K562 (cell line): ENCODE data around the gene CDCA4. TPM values are rescaled to one million over a fixed set of nuclear protein-coding genes. Genes with fewer than 3 reads are reported as not detected.
A peak's percentile ranks its signal among the peaks of the same experiment; 100 is the strongest.

Experiments used
- ATAC-seq: fragments of 200-7000 bp; cut with Tn5 transposase; 3 replicates; pipeline ENCODE4 v1.9.1; 2020; ENCODE audit warnings: moderate library complexity
- Bru-seq: library from RNA; stranded (reverse); fragments of 400-500 nt; gene quantifications from one replicate; lab custom pipeline; 2021; lab: Mats Ljungman, UMichigan
- BruChase-seq, 2 experiments: library from RNA; stranded (reverse); fragments of 400-500 nt; gene quantifications; one replicate each; lab custom pipeline; 2021; lab: Mats Ljungman, UMichigan
- BruUV-seq: library from RNA; stranded (reverse); fragments of 400-500 nt; replicated peaks from 2 replicates; lab custom pipeline; 2021; lab: Mats Ljungman, UMichigan
- CTCF ChIA-PET: fragments of 300-600 bp; formaldehyde crosslinking; extraction: SDS; loops from one replicate; lab custom pipeline; 2021; ENCODE audit warnings: low intra/inter-chr PET ratio; lab: Yijun Ruan, JAX
- POLR2A ChIA-PET: fragments of 300-600, 350-650 bp; sonication (Branson Sonifier 250); formaldehyde crosslinking; extraction: SDS; loops from one replicate; lab custom pipeline; 2021; ENCODE audit warnings: antibody characterized with exemption, inconsistent platforms; lab: Yijun Ruan, JAX
- DNase-seq, 4 experiments: peaks; one replicate each; pipeline versions ENCODE4 v3.0.0 to v3.0.0-alpha.2; 2011 to 2018; ENCODE audit warnings: low spot score in 3 of 4, mixed read lengths in 3 of 4; ENCODE audit errors: extremely low read depth in 1 of 4
- FAIRE-seq: peaks from 2 replicates; lab custom pipeline; 2011; peaks lifted over from hg19 to GRCh38; lab: Jason Lieb, UNC
- H2AFZ ChIP-seq: 2 replicates; pipeline ENCODE4 v1.6.0; 2011; ENCODE audit warnings: low read depth, low read length, control low read depth, inconsistent platforms
- H3K27ac ChIP-seq: fragments of 200-600 bp; 3 replicates; pipeline ENCODE4 v1.8.0; 2011; ENCODE audit warnings: low read depth, mild to moderate bottlenecking, control low read depth, inconsistent platforms, low read length, moderate library complexity, mixed read lengths; ENCODE audit errors: extremely low read depth
- H3K27me3 ChIP-seq, 2 experiments: fragments of 300-600 bp in 1 of 2; 2 replicates in 1 of 2; 3 replicates in 1 of 2; pipeline versions ENCODE4 v1.6.0 to v1.8.0; 2011; ENCODE audit warnings: inconsistent platforms in 2 of 2, low read length in 2 of 2, mild to moderate bottlenecking in 1 of 2, mixed read lengths in 1 of 2, moderate library complexity in 1 of 2; ENCODE audit not compliant: control insufficient read depth in 2 of 2, insufficient read depth in 2 of 2
- H3K36me3 ChIP-seq: fragments of 300-600 bp; 3 replicates; pipeline ENCODE4 v1.8.0; 2011; ENCODE audit warnings: mild to moderate bottlenecking, low read length, inconsistent platforms; ENCODE audit not compliant: control insufficient read depth, insufficient read depth
- H3K4me1 ChIP-seq, 2 experiments: fragments of 200-600 bp in 1 of 2; replicated peaks in 1 of 2; 2 replicates in 1 of 2; 3 replicates in 1 of 2; pipeline versions ENCODE4 v1.5.1 to v1.8.0; 2011; ENCODE audit warnings: inconsistent platforms in 2 of 2, low read length in 2 of 2, mild to moderate bottlenecking in 1 of 2, mixed read lengths in 1 of 2, moderate library complexity in 1 of 2; ENCODE audit not compliant: control insufficient read depth in 2 of 2, insufficient read depth in 2 of 2
- H3K4me2 ChIP-seq: 2 replicates; pipeline ENCODE4 v1.6.1; 2011; ENCODE audit warnings: low read length, control low read depth, inconsistent platforms, mixed read lengths; ENCODE audit not compliant: insufficient read depth
- H3K4me3 ChIP-seq: fragments of 200-600 bp; sonication (generic), shearing (Covaris generic); 2 replicates; pipeline ENCODE4 v1.5.1; 2016; ENCODE audit warnings: control low read depth, inconsistent platforms
- H3K79me2 ChIP-seq: fragments of 200-600 bp; 3 replicates; pipeline ENCODE4 v1.8.0; 2011; ENCODE audit warnings: low read length, inconsistent platforms; ENCODE audit not compliant: control insufficient read depth, insufficient read depth
- H3K9ac ChIP-seq, 2 experiments: 2 replicates each; pipeline versions ENCODE4 v1.6.0 to v1.6.1; 2011; ENCODE audit warnings: low read depth in 2 of 2, low read length in 2 of 2, control low read depth in 1 of 2, inconsistent platforms in 1 of 2, mild to moderate bottlenecking in 1 of 2, mixed read lengths in 1 of 2; ENCODE audit not compliant: insufficient read depth in 1 of 2
- H3K9me1 ChIP-seq: one replicate; pipeline ENCODE4 v1.6.0; 2011; ENCODE audit warnings: inconsistent platforms, mild to moderate bottlenecking, low read length, moderate library complexity; ENCODE audit not compliant: control insufficient read depth, insufficient read depth
- H3K9me3 ChIP-seq: replicated peaks from 2 replicates; pipeline ENCODE4 v1.5.1; 2011; ENCODE audit warnings: low read depth, low read length, inconsistent platforms; ENCODE audit not compliant: control insufficient read depth, insufficient read depth
- H4K20me1 ChIP-seq: replicated peaks from 2 replicates; pipeline ENCODE4 v1.6.1; 2011; ENCODE audit warnings: low read length, inconsistent platforms, mixed read lengths; ENCODE audit not compliant: control insufficient read depth, insufficient read depth
- ETV5 ChIP-seq: sonication (generic); formaldehyde crosslinking; IDR thresholded peaks from 2 replicates; pipeline ENCODE4 v1.4.0; 2020; ENCODE audit warnings: low read depth, mild to moderate bottlenecking, missing genetic modification reagents
- GABPB2 ChIP-seq: fragments of 250-450 bp; sonication (Bioruptor Pico); conservative IDR thresholded peaks from 2 replicates; pipeline ENCODE4 v1.5.1; 2021; ENCODE audit warnings: mild to moderate bottlenecking
- SLC30A9 ChIP-seq: fragments of 250-450 bp; sonication (Bioruptor Pico); IDR thresholded peaks from 2 replicates; pipeline ENCODE4 v1.8.0; 2022; ENCODE audit warnings: mild to moderate bottlenecking, moderate library complexity
- ZNF274 ChIP-seq: IDR thresholded peaks from 2 replicates; pipeline ENCODE4 v1.6.1; 2011; ENCODE audit warnings: low read depth, mild to moderate bottlenecking, low read length, moderate library complexity, borderline replicate concordance
- ZNF444 ChIP-seq: fragments of 250-450 bp; sonication (Bioruptor Pico); IDR thresholded peaks from 2 replicates; pipeline ENCODE4 v1.4.0; 2020; ENCODE audit warnings: mild to moderate bottlenecking, moderate library complexity
- ZNF668 ChIP-seq: fragments of 250-450 bp; sonication (Bioruptor Pico); IDR thresholded peaks from 2 replicates; pipeline ENCODE4 v1.8.0; 2022; ENCODE audit warnings: mild to moderate bottlenecking, inconsistent platforms
- WGBS: fragments of 100-300 bp; shearing (Covaris generic); methylation state at CpG from one replicate; pipeline ENCODE4 v1.1.6; 2016; ENCODE audit warnings: low coverage, mixed read lengths; ENCODE audit not compliant: insufficient coverage; ENCODE audit errors: missing lambda C conversion rate; 5-methylcytosine and 5-hydroxymethylcytosine counted together
- in situ Hi-C: fragments of 300-500 bp; cut with MboI; formaldehyde crosslinking; loops from 4 replicates; pipeline ENCODE4 v1.15.0; 2018; ENCODE audit warnings: inconsistent platforms, mixed read lengths
- intact Hi-C: fragments of 100-400 bp; cut with micrococcal nuclease; formaldehyde crosslinking; loops from 2 replicates; pipeline ENCODE4 v1.14.2; 2022
- long read RNA-seq, 3 experiments: library from polyadenylated mRNA in 2 of 3; library from RNA in 1 of 3; unstranded in 2 of 3; stranded (forward) in 1 of 3; transcript quantifications; one replicate each; pipeline ENCODE4 v2.0.0, GENCODE V29; 2019 to 2022
- polyA minus RNA-seq, 3 experiments: library from RNA; depleted of rRNA, polyadenylated mRNA; stranded (reverse); fragments of >200 nt; gene quantifications; 2 replicates each; pipeline ENCODE4 v1.2.3, GENCODE V29; 2011
- polyA plus RNA-seq, 8 experiments: library from polyadenylated mRNA; depleted of rRNA in 4 of 8; stranded (reverse) in 5 of 8; unstranded in 3 of 8; fragments of >200 nt; fragmentation: Nextera tagmentation in 2 of 8; fragmentation: Illumina TruSeq in 1 of 8; extraction: Ambion mirVana in 2 of 8; extraction: Trizol in 1 of 8; gene quantifications; 2 replicates each; pipeline versions ENCODE4 v1.2.1 to v1.2.3, GENCODE V29; 2011 to 2014; ENCODE audit warnings: inconsistent platforms in 1 of 8, missing spikeins in 1 of 8
- total RNA-seq, 7 experiments: library from RNA; depleted of rRNA in 6 of 7; stranded (reverse); fragments of >200 nt in 6 of 7; fragmentation: Illumina TruSeq in 2 of 7; extraction: Trizol in 2 of 7; gene quantifications; 2 replicates each; pipeline versions ENCODE4 v1.2.1 to v1.2.3, GENCODE V29; 2011 to 2021; ENCODE audit warnings: low replicate concordance in 1 of 7
- TF ChIP-seq, protein P1 (sequence below): sonication (generic); formaldehyde crosslinking; IDR thresholded peaks from 2 replicates; pipeline ENCODE4 v1.9.0; 2022; ENCODE audit warnings: mild to moderate bottlenecking, missing genetic modification reagents
- TF ChIP-seq, protein P2 (sequence below): sonication (generic); formaldehyde crosslinking; IDR thresholded peaks from 2 replicates; pipeline ENCODE4 v1.4.0; 2020; ENCODE audit warnings: mild to moderate bottlenecking, missing genetic modification reagents

CDCA4 gene
- 13.4 and 22.4 TPM in 2 replicates for total RNA-seq (2011; cell fraction: chromatin; rRNA removed; ENCODE audit: low replicate concordance)
- 17.5 TPM in 2 replicates for total RNA-seq (2011; cell fraction: nucleolus; rRNA removed)
- total RNA-seq (2011; cell fraction: nucleoplasm; rRNA removed) = 18.6 and 23.1 TPM in 2 replicates
- total RNA-seq (2014; rRNA removed) (33.9 and 41.3 TPM in 2 replicates), total RNA-seq (2014; rRNA removed; fragmentation: Illumina TruSeq; extraction: Trizol) (15.8 and 17.3 TPM in 2 replicates), total RNA-seq (2015; rRNA removed; fragmentation: Illumina TruSeq; extraction: Trizol) (23.0 and 23.9 TPM in 2 replicates), total RNA-seq (2021) (43.3 and 44.2 TPM in 2 replicates), polyA plus RNA-seq (2011; rRNA removed) (25.1 and 34.5 TPM in 2 replicates), polyA plus RNA-seq (2014; fragmentation: Illumina TruSeq; extraction: Trizol) (16.7 and 27.1 TPM in 2 replicates), polyA plus RNA-seq (2014; fragmentation: Nextera tagmentation; extraction: Ambion mirVana) (10 to 100 TPM in 1 of 2 experiments, 1 to 10 TPM in 1; 6.6 to 10.3 TPM), polyA plus RNA-seq (2014; rRNA removed) (36.9 and 43.3 TPM in 2 replicates), polyA minus RNA-seq (2011; rRNA and poly(A)+ RNA removed) (17.1 and 17.8 TPM in 2 replicates), Bru-seq, nascent RNA (percentile 90 among the genes with signal in this experiment), BruChase-seq, experiment 1, labeled RNA remaining after a 2-hour chase (percentile 87 among the genes with signal in this experiment), BruChase-seq, experiment 2, labeled RNA remaining after a 6-hour chase (percentile 88 among the genes with signal in this experiment)
- polyA plus RNA-seq (2011; cell fraction: cytosol; rRNA removed) = 33.5 and 50.8 TPM in 2 replicates
- 14.4 and 19.3 TPM in 2 replicates for polyA plus RNA-seq (2011; cell fraction: nucleus; rRNA removed)
- polyA plus RNA-seq (2012) = 32.1 and 37.8 TPM in 2 replicates
- polyA minus RNA-seq (2011; cell fraction: cytosol; rRNA and poly(A)+ RNA removed) = 17.8 and 25.3 TPM in 2 replicates
- polyA minus RNA-seq (2011; cell fraction: nucleus; rRNA and poly(A)+ RNA removed) = 5.7 and 7.2 TPM in 2 replicates
- long read RNA-seq, experiment 1, transcript CDCA4-201 (2 exons, 2,513 nt) = major isoform, 147 of 202 reads
- long read RNA-seq, experiment 1, partial matches to known transcripts = 1 of 202 reads
- long read RNA-seq, experiment 1, other reads (novel, unspliced or antisense) = 54 of 202 reads
- long read RNA-seq, experiment 2, transcript CDCA4-201 (2 exons, 2,513 nt) = major isoform, 22 of 59 reads
- long read RNA-seq, experiment 2, partial matches to known transcripts = 1 of 59 reads
- long read RNA-seq, experiment 2, other reads (novel, unspliced or antisense) = 36 of 59 reads
- long read RNA-seq, experiment 3, transcript CDCA4-201 (2 exons, 2,513 nt) = major isoform, 60 of 69 reads
- long read RNA-seq, experiment 3, partial matches to known transcripts = 6 of 69 reads
- long read RNA-seq, experiment 3, other reads (novel, unspliced or antisense) = 2 of 69 reads

GRCh38 chr14:105020815-105021655 lies at the start of gene CDCA4:
Gene CDCA4, minus strand, starts transcription at chr14:105021083. Its CDS starts 9,154 bp downstream, at chr14:105011929.
- FAIRE-seq = peak; percentile 74
- H3K9me3 ChIP-seq = no peaks in the 10 kb centered on the region
- intact Hi-C loops = no loop called here
- TF ChIP-seq SLC30A9 (CRISPR knock-in tag) = no peak
- no peak for TF ChIP-seq ZNF274
- TF ChIP-seq, protein P1, sequence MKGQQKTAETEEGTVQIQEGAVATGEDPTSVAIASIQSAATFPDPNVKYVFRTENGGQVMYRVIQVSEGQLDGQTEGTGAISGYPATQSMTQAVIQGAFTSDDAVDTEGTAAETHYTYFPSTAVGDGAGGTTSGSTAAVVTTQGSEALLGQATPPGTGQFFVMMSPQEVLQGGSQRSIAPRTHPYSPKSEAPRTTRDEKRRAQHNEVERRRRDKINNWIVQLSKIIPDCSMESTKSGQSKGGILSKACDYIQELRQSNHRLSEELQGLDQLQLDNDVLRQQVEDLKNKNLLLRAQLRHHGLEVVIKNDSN (CRISPR knock-in tag) = peak; percentile 89
- TF ChIP-seq GABPB2 = no peak
- TF ChIP-seq ETV5 (CRISPR knock-in tag) = no peak
- TF ChIP-seq, protein P2, sequence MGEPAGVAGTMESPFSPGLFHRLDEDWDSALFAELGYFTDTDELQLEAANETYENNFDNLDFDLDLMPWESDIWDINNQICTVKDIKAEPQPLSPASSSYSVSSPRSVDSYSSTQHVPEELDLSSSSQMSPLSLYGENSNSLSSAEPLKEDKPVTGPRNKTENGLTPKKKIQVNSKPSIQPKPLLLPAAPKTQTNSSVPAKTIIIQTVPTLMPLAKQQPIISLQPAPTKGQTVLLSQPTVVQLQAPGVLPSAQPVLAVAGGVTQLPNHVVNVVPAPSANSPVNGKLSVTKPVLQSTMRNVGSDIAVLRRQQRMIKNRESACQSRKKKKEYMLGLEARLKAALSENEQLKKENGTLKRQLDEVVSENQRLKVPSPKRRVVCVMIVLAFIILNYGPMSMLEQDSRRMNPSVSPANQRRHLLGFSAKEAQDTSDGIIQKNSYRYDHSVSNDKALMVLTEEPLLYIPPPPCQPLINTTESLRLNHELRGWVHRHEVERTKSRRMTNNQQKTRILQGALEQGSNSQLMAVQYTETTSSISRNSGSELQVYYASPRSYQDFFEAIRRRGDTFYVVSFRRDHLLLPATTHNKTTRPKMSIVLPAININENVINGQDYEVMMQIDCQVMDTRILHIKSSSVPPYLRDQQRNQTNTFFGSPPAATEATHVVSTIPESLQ (CRISPR knock-in tag) = no peak
- TF ChIP-seq ZNF444 (CRISPR knock-in tag) = no peak
- no peak for TF ChIP-seq ZNF668 (CRISPR knock-in tag)

More at GRCh38 chr14:105020815-105021655, at the start of gene CDCA4:
- peak within 1 kb of the TSS; percentile 97 to 99 for H3K9ac ChIP-seq
- H3K4me2 ChIP-seq = peak within 1 kb of the TSS; percentile 94
- H3K9me1 ChIP-seq = peaks cover 4% of the 10 kb centered on the region
- peaks cover 24% of the 10 kb centered on the region; the same call in 2 of the 3 replicates for H3K36me3 ChIP-seq
- peak within 1 kb of the TSS; percentile 83 for H3K4me3 ChIP-seq
- no TSS peak for BruUV-seq
- DNase-seq (peak; percentile 95 to 97 (median 97)), ATAC-seq (peak; percentile 87)
- peak within 1 kb of the TSS; percentile 96 for H3K27ac ChIP-seq
- H3K79me2 ChIP-seq = peaks cover 61% of the 10 kb centered on the region
- 0% methylated on average over 31 of the region's 115 CpGs for WGBS
- ChIA-PET POLR2A (interaction anchor here (0.6 to 2.9 kb wide), 8 partner anchors 9 to 286 kb away, joined by 3 to 16 read pairs (median 4); no protein-coding TSS in a partner anchor), CTCF (interaction anchor here (0.8 to 2.7 kb wide), 2 partner anchors 25 to 45 kb away, joined by 4 to 6 read pairs; no protein-coding TSS in a partner anchor)
- H3K27me3 ChIP-seq = no peaks in the 10 kb centered on the region
- H3K4me1 ChIP-seq = peaks cover 25 to 36% of the 10 kb centered on the region in 2 experiments
- in situ Hi-C loops = no loop called here
- H2AFZ ChIP-seq = peak within 1 kb of the TSS; percentile 56
- peaks cover 17% of the 10 kb centered on the region for H4K20me1 ChIP-seq
